DND-41 (cell line): ENCODE data around the gene FGF7.

Source experiments
- ATAC-seq: fragments of 200-7000 bp; cut with Tn5 transposase; 3 replicates; pipeline ENCODE4 v1.9.1; 2021; ENCODE audit warnings: low read depth; ENCODE audit not compliant: insufficient read depth
- DNase-seq: peaks from one replicate; pipeline ENCODE4 v3.0.0-alpha.2; 2020
- H2AFZ ChIP-seq: 2 replicates; pipeline ENCODE4 v1.6.0; 2012; ENCODE audit warnings: low read depth, low read length
- H3K27ac ChIP-seq: 2 replicates; pipeline ENCODE4 v1.5.1; 2012; ENCODE audit warnings: low read length, inconsistent platforms
- H3K27me3 ChIP-seq: fragments of 200-600 bp; sonication (generic); 2 replicates; pipeline ENCODE4 v1.6.0; 2012; ENCODE audit warnings: low read length, mild to moderate bottlenecking, inconsistent platforms; ENCODE audit not compliant: insufficient read depth, poor library complexity
- H3K36me3 ChIP-seq: 2 replicates; pipeline ENCODE4 v1.5.1; 2012; ENCODE audit warnings: low read length, inconsistent platforms; ENCODE audit not compliant: insufficient read depth
- H3K4me1 ChIP-seq: 2 replicates; pipeline ENCODE4 v1.5.1; 2012; ENCODE audit warnings: mild to moderate bottlenecking, low read length; ENCODE audit not compliant: insufficient read depth
- H3K4me2 ChIP-seq: 2 replicates; pipeline ENCODE4 v1.6.0; 2012; ENCODE audit warnings: mild to moderate bottlenecking, moderate library complexity, low read length, inconsistent platforms; ENCODE audit not compliant: insufficient read depth
- H3K4me3 ChIP-seq, 2 experiments: fragments of 200-600 bp in 1 of 2; shearing (Covaris generic) in 1 of 2; 2 replicates each; pipeline ENCODE4 v1.5.1; 2012 to 2016; ENCODE audit warnings: inconsistent platforms in 2 of 2, low read length in 2 of 2, mild to moderate bottlenecking in 2 of 2, low read depth in 1 of 2, moderate library complexity in 1 of 2
- H3K79me2 ChIP-seq: 2 replicates; pipeline ENCODE4 v1.6.0; 2012; ENCODE audit warnings: low read length, inconsistent platforms; ENCODE audit not compliant: insufficient read depth
- H3K9ac ChIP-seq: 2 replicates; pipeline ENCODE4 v1.6.0; 2012; ENCODE audit warnings: low read depth, mild to moderate bottlenecking, inconsistent platforms, low read length, moderate library complexity
- H3K9me3 ChIP-seq: 2 replicates; pipeline ENCODE4 v1.5.1; 2012; ENCODE audit warnings: low read length, moderate library complexity, mild to moderate bottlenecking, inconsistent platforms; ENCODE audit not compliant: insufficient read depth, severe bottlenecking
- H4K20me1 ChIP-seq: 2 replicates; pipeline ENCODE4 v1.6.0; 2012; ENCODE audit warnings: low read length; ENCODE audit not compliant: insufficient read depth
- EZH2 ChIP-seq: IDR thresholded peaks from 3 replicates; pipeline ENCODE4 v1.6.1; 2012; ENCODE audit warnings: borderline replicate concordance, low read depth, mild to moderate bottlenecking, moderate library complexity, low read length, inconsistent platforms; ENCODE audit not compliant: severe bottlenecking
- TF ChIP-seq, protein P1 (sequence below): IDR thresholded peaks from 2 replicates; pipeline ENCODE4 v1.5.1; 2012; ENCODE audit warnings: borderline replicate concordance, low read length, moderate library complexity, mild to moderate bottlenecking; ENCODE audit not compliant: poor library complexity, severe bottlenecking; ENCODE audit errors: extremely low read depth

FGF7 gene

DNA sequence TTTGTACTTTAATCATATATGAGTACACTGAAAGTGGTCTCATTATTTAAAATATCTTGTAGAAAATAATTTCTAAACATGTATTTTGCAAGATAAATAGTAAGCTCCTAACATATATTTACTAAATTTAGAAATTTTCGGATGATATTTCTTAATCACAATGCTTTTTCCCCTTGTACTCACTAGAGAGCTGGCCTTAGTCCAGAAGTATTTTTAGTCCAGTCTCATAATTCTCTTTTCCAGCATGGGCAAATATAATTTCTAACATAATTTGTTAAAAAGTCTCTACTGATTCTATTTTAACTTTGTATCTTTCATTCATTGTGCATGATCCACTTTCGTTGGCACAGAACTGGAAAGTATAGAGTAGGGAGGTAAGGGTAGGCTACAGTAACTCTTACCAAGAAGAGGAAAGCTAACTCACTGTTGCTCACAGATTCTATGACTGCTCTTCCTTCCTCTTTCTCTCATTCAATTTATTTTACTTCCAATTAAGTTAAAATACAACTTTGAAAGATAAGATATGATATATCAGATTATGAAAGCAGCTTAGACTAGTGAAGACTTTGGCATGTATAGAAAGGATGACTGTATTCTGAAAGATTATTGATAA is 39.3 kb downstream of the FGF7 start:
- TF ChIP-seq, protein P1, sequence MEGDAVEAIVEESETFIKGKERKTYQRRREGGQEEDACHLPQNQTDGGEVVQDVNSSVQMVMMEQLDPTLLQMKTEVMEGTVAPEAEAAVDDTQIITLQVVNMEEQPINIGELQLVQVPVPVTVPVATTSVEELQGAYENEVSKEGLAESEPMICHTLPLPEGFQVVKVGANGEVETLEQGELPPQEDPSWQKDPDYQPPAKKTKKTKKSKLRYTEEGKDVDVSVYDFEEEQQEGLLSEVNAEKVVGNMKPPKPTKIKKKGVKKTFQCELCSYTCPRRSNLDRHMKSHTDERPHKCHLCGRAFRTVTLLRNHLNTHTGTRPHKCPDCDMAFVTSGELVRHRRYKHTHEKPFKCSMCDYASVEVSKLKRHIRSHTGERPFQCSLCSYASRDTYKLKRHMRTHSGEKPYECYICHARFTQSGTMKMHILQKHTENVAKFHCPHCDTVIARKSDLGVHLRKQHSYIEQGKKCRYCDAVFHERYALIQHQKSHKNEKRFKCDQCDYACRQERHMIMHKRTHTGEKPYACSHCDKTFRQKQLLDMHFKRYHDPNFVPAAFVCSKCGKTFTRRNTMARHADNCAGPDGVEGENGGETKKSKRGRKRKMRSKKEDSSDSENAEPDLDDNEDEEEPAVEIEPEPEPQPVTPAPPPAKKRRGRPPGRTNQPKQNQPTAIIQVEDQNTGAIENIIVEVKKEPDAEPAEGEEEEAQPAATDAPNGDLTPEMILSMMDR: no peak
- no peak for TF ChIP-seq EZH2
- DNase-seq: no peak

GRCh38 chr15:49464522-49464921 is 41.5 kb downstream of the FGF7 start:
- H3K4me1 ChIP-seq: no peaks in the 10 kb centered on the region
- H3K9ac ChIP-seq: no peak overlapping the region
- ATAC-seq: no peak

More for the DNA sequence above, 39.3 kb downstream of the FGF7 start:
- Histone ChIP-seq H2AFZ (no peak overlapping the region), H4K20me1 (no peaks in the 10 kb centered on the region), H3K79me2 (no peaks in the 10 kb centered on the region), H3K36me3 (no peaks in the 10 kb centered on the region), H3K4me3 (no peak overlapping the region), H3K4me2 (no peak overlapping the region), H3K9me3 (no peaks in the 10 kb centered on the region), H3K4me1 (no peaks in the 10 kb centered on the region), H3K27me3 (no peaks in the 10 kb centered on the region), H3K9ac (no peak overlapping the region), H3K27ac (no peak overlapping the region)
- ATAC-seq: no peak

GRCh38 chr15:49466119-49466518 is 43.1 kb downstream of the FGF7 start:
- Histone ChIP-seq H3K9me3 (no peaks in the 10 kb centered on the region), H3K27ac (no peak overlapping the region), H3K9ac (no peak overlapping the region), H3K4me3 (no peak overlapping the region), H2AFZ (no peak overlapping the region), H4K20me1 (no peaks in the 10 kb centered on the region), H3K79me2 (no peaks in the 10 kb centered on the region), H3K36me3 (no peaks in the 10 kb centered on the region), H3K4me1 (no peaks in the 10 kb centered on the region), H3K4me2 (no peak overlapping the region), H3K27me3 (no peaks in the 10 kb centered on the region)
- DNase-seq (no peak), ATAC-seq (no peak)
- TF ChIP-seq, protein P1: no peak
- TF ChIP-seq EZH2: no peak

More at GRCh38 chr15:49464522-49464921, 41.5 kb downstream of the FGF7 start:
- Histone ChIP-seq H3K9me3 (no peaks in the 10 kb centered on the region), H3K4me3 (no peak overlapping the region), H2AFZ (no peak overlapping the region), H3K79me2 (no peaks in the 10 kb centered on the region), H3K27me3 (no peaks in the 10 kb centered on the region), H3K36me3 (no peaks in the 10 kb centered on the region), H3K4me2 (no peak overlapping the region), H3K27ac (no peak overlapping the region), H4K20me1 (no peaks in the 10 kb centered on the region)
- no peak for TF ChIP-seq EZH2
- TF ChIP-seq, protein P1: no peak
- no peak for DNase-seq
